OCI-LY1 (cell line): ENCODE results near the gene GIMD1.

Experiments used
- EZH2 ChIP-seq: fragments of 200-600 bp; sonication (generic), shearing (Covaris generic); IDR thresholded peaks from 2 replicates; pipeline ENCODE4 v1.8.0; 2017; ENCODE audit warnings: borderline replicate concordance, mixed run types, mild to moderate bottlenecking, antibody characterized with exemption, low read length, moderate library complexity, mixed read lengths
- TF ChIP-seq, protein P1 (sequence below): fragments of 200-600 bp; sonication (generic), shearing (Covaris generic); IDR thresholded peaks from 2 replicates; pipeline ENCODE4 v1.5.1; 2017; ENCODE audit warnings: mild to moderate bottlenecking, antibody characterized with exemption, low read length, moderate library complexity, mixed read lengths

DNA sequence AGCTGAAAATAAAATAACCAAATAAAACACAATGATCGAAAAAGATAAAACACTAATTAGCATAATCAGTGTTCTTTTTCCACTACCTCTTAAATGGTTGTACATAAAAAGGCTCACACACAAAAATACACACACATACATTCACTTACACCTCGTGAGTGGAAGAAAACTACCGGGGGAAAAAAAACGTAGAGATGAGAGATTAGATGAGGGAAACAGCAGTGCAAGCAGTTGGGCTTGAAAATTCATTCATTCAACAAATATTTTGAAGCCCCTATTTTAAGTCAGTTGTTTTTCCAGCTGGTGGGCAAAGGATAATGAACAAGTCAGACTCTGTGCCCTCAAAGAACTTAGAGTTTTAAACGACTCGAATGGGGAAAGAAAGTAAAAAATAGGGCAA is 53.6 kb downstream of the GIMD1 start:
- TF ChIP-seq, protein P1, sequence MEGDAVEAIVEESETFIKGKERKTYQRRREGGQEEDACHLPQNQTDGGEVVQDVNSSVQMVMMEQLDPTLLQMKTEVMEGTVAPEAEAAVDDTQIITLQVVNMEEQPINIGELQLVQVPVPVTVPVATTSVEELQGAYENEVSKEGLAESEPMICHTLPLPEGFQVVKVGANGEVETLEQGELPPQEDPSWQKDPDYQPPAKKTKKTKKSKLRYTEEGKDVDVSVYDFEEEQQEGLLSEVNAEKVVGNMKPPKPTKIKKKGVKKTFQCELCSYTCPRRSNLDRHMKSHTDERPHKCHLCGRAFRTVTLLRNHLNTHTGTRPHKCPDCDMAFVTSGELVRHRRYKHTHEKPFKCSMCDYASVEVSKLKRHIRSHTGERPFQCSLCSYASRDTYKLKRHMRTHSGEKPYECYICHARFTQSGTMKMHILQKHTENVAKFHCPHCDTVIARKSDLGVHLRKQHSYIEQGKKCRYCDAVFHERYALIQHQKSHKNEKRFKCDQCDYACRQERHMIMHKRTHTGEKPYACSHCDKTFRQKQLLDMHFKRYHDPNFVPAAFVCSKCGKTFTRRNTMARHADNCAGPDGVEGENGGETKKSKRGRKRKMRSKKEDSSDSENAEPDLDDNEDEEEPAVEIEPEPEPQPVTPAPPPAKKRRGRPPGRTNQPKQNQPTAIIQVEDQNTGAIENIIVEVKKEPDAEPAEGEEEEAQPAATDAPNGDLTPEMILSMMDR = no peak
- no peak for TF ChIP-seq EZH2
